Adrenal gland (tissue), 5 donors: ENCODE measurements around the gene CBFA2T3.

Source experiments
- CTCF ChIP-seq, 6 experiments: fragments of 450-650 bp in 4 of 6; fragments of 200-600 bp in 2 of 6; sonication (generic) in 1 of 6; IDR thresholded peaks; 1 replicate in 5 of 6; 2 replicates in 1 of 6; pipeline versions ENCODE4 v1.5.1 to v1.8.0; 2016 to 2021; ENCODE audit warnings: antibody characterized with exemption in 6 of 6, mild to moderate bottlenecking in 2 of 6, moderate library complexity in 1 of 6
- POLR2A ChIP-seq, 2 donors: fragments of 450-650 bp; IDR thresholded peaks; one replicate each; pipeline ENCODE4 v1.6.1; 2017; ENCODE audit warnings: antibody characterized with exemption in 2 of 2, mild to moderate bottlenecking in 2 of 2, moderate library complexity in 1 of 2
- donor health status: DM: no; HTN: no; CAD: no.

- TF ChIP-seq CTCF (IDR thresholded peaks at IDR 0.05) (no peak), POLR2A (IDR thresholded peaks at IDR 0.05) (no peak)
Observed at GRCh38 chr16:88994695-88995094, 17.7 kb upstream of the CBFA2T3 start.
